ENCODE data around the gene DYSF.

Gene DYSF

GRCh38 chr2:71474116-71474743, 20.9 kb downstream of the DYSF start:
- TF ChIP-seq, protein P1, sequence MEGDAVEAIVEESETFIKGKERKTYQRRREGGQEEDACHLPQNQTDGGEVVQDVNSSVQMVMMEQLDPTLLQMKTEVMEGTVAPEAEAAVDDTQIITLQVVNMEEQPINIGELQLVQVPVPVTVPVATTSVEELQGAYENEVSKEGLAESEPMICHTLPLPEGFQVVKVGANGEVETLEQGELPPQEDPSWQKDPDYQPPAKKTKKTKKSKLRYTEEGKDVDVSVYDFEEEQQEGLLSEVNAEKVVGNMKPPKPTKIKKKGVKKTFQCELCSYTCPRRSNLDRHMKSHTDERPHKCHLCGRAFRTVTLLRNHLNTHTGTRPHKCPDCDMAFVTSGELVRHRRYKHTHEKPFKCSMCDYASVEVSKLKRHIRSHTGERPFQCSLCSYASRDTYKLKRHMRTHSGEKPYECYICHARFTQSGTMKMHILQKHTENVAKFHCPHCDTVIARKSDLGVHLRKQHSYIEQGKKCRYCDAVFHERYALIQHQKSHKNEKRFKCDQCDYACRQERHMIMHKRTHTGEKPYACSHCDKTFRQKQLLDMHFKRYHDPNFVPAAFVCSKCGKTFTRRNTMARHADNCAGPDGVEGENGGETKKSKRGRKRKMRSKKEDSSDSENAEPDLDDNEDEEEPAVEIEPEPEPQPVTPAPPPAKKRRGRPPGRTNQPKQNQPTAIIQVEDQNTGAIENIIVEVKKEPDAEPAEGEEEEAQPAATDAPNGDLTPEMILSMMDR (conservative IDR thresholded peaks at IDR 0.05) = no peak
- TF ChIP-seq ZFX (IDR thresholded peaks at IDR 0.05) = no peak
- no peak overlapping the region for H3K27ac ChIP-seq

DNA sequence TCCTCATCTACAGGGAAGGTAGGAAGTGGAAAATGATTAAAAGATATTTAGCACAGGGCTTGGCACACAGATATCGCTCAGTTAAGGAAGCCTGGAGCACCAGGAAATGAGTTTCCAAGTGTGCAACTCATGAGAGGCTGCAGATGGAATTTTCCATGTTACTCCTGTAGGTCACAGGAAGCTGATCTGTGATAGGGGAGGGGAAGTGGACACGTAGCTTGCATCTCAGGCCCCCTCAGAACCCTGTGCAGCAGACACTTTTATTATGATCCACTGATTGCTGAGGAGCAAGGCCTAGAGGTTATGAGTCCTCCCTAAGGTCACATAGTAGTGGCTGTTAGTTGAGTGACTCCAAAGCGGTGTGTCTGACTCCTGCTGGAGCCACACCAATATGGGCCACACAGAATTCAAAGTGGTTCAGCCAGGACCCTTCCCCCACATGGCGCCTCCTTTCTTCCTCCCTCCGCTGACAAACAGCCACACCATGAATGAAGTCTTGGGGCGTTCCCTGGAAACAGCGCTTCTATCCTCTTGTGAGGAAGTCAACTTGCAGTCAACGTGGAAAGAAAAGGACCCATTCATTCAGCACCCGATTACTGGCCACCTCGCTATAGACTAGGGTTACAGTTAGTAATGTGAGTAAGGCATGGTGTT, 21.5 kb downstream of the DYSF start:
- no peak for TF ChIP-seq ZFX (IDR thresholded peaks at IDR 0.05)
- TF ChIP-seq, protein P1 (conservative IDR thresholded peaks at IDR 0.05) = no peak
- H3K27ac ChIP-seq = no peak overlapping the region

GRCh38 chr2:71476495-71476894, 23.1 kb downstream of the DYSF start:
- TF ChIP-seq ZFX (IDR thresholded peaks at IDR 0.05) = no peak
- TF ChIP-seq, protein P1 (conservative IDR thresholded peaks at IDR 0.05) = no peak
- no peak overlapping the region for H3K27ac ChIP-seq

DNA sequence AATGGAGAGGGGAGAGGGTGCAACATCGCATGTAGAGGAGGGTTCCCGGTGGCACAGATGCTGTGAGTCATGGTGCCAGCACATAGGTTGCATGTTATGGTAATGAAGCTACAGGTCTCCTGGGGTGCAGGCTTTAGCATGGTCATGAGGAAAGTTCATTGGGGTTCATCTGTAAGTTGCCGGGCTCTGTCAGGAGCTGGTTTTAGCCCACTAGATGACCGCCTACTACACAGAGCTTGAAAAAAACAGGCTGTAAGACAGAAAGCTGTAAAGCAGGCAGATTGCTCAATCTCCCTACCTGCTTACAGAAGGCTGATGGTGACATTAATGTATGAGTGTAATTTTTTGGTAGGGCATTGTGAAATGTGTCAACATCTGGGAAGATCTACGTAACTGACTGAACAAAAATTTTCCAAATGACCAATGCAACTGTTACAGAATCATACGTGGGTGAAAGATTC, 23.9 kb downstream of the DYSF start:
- H3K27ac ChIP-seq = no peak overlapping the region
- TF ChIP-seq ZFX (IDR thresholded peaks at IDR 0.05) = no peak
- TF ChIP-seq, protein P1 (conservative IDR thresholded peaks at IDR 0.05) = no peak

GRCh38 chr2:71478806-71479205, 25.4 kb downstream of the DYSF start:
- TF ChIP-seq, protein P1 (conservative IDR thresholded peaks at IDR 0.05) = no peak
- no peak for TF ChIP-seq ZFX (IDR thresholded peaks at IDR 0.05)
- H3K27ac ChIP-seq = no peak overlapping the region

DNA sequence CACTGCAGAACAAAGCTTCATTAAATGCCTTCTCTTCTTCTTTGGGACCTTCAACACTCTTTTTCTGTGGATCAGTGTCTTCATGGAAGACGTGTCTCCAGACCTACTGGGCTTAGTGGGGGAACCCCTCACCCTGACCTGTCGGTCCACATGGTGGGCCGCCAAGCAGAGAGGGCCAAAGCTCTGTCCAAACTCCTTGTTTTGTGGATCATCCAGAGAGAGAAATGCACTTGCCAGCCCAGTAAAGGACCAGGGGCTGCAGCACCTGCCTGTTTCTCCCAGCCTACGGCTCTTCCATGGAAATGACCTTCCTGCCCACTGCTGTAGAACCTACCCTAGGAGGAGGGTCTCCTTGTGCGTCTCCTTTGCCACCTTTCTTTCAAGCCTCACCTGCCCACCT, 25.9 kb downstream of the DYSF start:
- H3K27ac ChIP-seq = no peak overlapping the region
- no peak for TF ChIP-seq ZFX (IDR thresholded peaks at IDR 0.05)
- TF ChIP-seq, protein P1 (conservative IDR thresholded peaks at IDR 0.05) = no peak

DNA sequence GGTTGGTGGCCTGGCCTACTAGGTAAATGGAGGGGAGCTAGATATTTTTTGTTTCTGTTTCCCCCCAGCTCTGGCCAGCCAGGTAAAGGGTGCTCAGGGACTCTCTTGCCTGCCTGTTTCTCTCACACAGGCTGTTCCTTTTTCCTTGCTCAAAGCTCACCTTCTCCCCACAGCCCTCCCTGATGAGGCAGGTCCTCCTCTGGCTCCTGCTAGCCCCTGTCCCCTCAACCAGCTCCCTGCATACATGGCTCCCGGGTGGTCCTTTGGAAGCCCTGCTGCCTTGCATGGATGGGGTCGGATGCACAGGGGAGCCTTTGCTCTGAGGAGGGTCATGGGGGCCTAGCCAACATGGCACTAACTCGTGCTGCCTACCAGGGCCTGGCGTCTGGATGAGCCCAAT, 27.8 kb downstream of the DYSF start:
- H3K27ac ChIP-seq = no peak overlapping the region
- TF ChIP-seq, protein P1 (conservative IDR thresholded peaks at IDR 0.05) = no peak

Data from C4-2B (cell line).